OCI-LY3 (cell line): ENCODE data around the gene TMEM191B.
"Not testable (repeated sequence)": the region's sequence is repeated elsewhere in the genome, so short reads cannot be mapped to it uniquely, and the experiment has no call there.

Source experiments
- EZH2phosphoT487 ChIP-seq: fragments of 200-600 bp; shearing (Covaris generic); IDR thresholded peaks from 2 replicates; pipeline ENCODE4 v1.6.1; 2018; ENCODE audit warnings: antibody characterized with exemption, mixed run types, low read depth
- TF ChIP-seq, protein P1 (sequence below): fragments of 200-600, 300-600 bp; sonication (generic); IDR thresholded peaks from 2 replicates; pipeline ENCODE4 v1.5.1; 2014; ENCODE audit warnings: antibody characterized with exemption, low read length, low read depth

GRCh38 chr22:18552839-18553597 lies 25.4 kb downstream of the TMEM191B start:
- TF ChIP-seq, protein P1, sequence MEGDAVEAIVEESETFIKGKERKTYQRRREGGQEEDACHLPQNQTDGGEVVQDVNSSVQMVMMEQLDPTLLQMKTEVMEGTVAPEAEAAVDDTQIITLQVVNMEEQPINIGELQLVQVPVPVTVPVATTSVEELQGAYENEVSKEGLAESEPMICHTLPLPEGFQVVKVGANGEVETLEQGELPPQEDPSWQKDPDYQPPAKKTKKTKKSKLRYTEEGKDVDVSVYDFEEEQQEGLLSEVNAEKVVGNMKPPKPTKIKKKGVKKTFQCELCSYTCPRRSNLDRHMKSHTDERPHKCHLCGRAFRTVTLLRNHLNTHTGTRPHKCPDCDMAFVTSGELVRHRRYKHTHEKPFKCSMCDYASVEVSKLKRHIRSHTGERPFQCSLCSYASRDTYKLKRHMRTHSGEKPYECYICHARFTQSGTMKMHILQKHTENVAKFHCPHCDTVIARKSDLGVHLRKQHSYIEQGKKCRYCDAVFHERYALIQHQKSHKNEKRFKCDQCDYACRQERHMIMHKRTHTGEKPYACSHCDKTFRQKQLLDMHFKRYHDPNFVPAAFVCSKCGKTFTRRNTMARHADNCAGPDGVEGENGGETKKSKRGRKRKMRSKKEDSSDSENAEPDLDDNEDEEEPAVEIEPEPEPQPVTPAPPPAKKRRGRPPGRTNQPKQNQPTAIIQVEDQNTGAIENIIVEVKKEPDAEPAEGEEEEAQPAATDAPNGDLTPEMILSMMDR = not testable (repeated sequence)
- not testable (repeated sequence) for TF ChIP-seq EZH2phosphoT487
